ENCODE data around the gene TECPR1.
A peak's percentile ranks its signal among the peaks of the same experiment; 100 is the strongest.

The TECPR1 gene

DNA sequence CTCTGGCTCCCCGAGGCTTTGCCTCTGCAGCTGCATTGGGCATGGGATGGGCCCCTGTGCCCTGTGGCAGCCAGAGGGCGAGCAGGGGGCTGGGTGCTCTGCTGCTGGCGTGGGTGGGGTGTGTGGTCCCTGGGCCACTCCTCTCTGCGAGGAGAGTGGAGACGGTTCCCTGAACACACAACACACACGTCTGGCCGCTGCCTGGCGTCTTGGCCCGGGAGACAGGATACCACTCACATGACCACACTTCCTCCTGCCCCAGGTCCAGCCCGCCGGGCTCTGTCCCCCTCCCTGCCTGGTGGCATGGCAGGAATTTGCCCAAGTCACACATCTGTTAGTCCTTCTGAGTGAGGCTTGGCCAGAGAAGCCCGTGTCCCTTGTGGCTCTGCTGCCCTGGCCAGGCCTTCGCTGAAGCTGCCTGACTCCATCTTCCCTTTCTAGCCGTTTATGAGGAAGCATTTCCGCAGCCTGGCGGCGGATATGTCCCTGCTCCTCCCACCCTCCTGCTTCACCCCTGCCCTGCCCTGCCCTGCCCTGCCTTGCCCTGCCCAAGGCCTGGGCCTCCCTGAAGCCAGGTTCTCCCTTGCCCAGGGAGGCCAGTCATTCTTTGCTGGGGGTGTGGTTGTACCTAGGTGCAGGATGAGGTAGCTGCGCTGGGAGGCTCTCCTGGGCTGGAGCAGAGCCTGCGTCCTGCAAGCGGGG, 32.5 kb upstream of the TECPR1 start:
- DNase-seq: no peak

DNA sequence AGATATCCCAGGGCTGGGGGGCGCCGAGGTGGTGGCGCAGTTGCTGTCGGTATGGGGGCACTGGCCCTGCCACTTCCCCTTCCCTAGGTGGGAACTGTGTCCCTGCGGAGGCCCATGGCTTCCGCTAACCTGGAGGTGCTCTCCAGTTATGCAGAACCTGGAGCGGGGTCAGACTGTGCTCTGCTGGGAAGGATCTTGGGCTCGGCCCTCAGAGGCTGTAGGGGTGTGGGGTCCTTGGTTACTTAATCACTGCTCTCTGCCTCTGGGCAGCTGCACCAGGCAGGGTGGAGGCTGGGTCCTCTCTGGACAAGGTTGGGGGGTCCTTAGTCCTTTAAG, 31.8 kb upstream of the TECPR1 start:
- no peak for DNase-seq

DNA sequence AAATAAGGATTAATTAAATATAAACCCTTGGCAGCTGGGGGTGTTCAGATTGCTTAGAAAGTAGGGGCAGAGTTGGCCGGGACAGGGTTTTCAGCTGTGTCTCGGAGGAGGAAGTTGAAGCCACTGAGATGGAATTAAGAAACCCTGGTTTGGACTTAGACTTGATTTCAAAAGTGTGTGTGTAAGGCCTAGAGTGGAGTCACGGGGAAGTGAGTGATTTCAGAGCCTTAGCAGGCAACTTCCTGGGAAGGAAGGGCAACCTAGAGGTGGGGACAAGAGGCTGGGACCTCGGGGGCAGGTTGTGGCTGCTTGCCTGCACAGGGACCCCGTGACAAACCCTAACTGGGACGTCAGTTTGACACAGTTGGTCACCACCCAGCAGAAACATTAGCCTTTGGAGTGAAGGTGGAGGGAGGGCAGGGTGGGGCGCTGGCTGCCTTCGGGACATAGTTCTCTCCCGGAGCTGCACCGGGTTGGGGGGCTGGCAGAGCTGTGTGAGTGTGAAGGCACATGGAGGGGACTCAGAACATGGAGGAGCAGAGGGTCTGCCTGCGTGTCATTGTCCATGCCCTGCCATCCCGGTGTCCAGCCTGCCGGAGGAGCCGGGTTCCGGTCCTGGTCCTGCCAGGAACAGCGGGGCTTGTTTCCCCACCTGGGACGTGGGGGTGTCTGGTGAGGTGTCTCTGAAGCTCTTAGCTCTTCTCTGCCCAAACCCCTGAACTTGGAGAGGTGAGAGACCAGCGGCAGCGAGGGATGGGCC, 31.3 kb upstream of the TECPR1 start:
- DNase-seq: no peak

DNA sequence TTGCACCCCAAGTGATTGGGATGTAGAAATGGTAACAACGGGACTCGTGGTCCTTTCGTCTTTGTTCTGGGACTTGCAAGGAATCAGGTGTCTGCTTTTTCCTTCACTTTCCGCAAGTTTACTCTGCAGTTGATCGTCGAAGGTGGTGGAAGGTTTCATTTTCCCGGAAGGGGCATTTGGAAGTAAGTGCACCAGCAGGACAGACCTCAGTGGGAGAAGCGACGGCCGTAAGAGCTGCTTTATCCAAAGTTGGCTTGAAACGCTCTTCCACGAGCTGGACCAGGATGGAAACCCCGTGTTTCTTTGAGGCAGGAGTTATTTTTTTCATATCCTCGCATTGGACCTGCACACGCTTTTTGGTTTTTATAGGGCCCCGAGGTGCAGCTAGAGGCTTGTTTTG, 30.7 kb upstream of the TECPR1 start:
- no peak for DNase-seq

DNA sequence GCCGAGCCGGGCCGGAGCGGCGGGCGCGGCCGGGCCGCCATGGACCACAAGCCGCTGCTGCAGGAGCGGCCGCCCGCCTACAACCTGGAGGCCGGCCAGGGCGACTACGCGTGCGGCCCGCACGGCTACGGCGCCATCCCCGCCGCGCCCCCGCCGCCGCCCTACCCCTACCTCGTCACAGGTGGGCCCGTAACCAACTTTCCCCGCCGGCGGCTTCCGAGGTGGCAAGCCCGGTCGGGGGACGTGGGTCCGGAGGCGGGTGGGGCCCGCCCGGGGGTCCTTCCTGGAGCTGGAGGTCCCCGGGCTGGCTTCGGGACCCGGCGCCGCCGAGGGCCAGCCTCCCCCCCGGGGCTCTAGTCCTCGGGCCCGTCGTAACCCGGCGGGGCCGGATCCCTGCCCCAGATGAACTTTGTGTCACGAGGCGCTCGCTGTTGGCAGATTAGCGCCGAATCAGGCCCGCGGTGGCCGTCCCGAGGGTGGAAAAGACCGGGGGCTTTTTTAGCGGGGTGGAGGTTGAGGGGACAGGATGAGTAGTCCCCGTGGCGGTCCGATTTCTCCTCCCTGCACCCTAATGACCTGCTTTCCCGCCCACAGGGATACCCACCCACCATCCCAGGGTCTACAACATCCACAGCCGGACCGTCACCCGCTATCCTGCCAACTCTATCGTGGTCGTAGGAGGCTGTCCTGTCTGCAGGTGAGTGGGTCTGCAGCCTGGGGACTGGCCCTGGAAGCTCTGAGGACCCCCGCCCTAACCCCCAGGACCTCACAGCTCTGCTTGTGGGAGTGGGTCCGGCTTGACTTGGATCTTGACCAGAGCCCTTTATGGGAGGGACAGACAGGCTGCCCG, 29.9 kb upstream of the TECPR1 start:
- no peak for DNase-seq

DNA sequence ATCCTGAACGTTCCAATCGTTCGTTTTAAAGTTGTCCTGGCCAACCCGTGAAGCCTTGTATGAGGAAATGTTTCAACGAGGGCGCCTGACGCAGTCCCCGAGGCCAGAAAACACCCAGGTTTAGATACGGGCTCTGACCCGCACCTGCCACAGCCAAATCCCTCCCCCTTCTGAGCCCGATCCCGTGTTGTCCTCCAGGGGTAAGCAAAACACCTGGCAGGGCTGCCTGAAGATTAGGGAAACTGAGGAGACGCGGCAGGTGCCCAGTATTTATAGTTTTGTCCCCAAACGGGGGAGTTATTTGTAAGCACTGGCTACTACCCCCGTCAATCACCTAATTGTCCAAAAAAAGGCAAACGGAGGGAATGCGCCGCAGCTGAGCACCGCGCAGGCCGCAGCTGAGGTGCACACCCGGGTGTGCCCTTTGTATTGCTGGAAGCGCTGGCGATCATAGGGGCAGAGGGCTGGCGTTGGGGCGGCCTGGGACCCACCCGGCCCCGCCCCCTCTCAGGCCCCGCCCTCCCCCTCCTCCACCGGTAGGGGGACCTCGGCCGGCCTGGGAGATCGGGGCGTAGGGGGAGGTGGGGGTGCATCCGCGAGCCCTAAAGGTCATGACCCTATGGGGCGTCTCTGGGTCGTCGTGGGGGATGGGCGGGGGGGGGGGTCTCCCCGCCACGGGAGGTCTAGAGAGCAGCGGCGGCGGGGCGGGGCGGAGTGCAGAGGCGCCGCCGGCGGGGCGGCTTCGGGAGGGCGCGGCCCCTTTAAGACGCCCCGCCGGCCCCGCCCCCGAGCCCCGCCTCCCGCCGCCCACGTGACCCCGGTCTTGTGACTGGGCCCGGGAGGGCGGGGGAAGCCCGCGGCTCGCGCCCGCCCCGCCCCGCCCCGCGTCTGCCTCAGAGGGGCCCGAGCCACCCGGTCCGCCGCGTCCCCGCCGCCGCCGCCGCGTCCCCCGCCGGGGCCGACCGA, 29.0 kb upstream of the TECPR1 start, which contains the start of gene BRI3:
Gene BRI3, plus strand, starts transcription at position 896 of the 966 bp plus-strand sequence. CDS start 110 bp downstream, outside the sequence.
- peak; percentile 88 to 92 for DNase-seq

DNA sequence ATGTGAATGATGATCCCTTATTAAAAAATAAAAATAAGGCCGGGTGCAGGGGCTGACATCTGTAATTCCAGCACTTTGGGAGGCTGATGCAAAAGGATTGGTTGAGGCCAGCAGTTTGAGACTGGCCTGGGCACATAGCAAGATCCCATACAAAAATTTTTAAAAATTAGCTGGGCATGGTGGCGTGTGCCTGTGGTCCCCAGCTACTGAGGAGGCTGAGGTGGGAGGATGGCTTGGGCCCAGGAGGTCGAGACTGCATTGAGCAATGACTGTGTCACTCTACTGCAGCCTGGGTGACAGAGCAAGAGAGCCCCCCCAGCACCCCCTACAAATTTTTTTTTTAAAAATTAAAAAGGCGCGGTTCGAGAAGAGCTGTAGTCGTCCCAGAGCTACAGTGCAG, 28.3 kb upstream of the TECPR1 start:
- DNase-seq: no peak

DNA sequence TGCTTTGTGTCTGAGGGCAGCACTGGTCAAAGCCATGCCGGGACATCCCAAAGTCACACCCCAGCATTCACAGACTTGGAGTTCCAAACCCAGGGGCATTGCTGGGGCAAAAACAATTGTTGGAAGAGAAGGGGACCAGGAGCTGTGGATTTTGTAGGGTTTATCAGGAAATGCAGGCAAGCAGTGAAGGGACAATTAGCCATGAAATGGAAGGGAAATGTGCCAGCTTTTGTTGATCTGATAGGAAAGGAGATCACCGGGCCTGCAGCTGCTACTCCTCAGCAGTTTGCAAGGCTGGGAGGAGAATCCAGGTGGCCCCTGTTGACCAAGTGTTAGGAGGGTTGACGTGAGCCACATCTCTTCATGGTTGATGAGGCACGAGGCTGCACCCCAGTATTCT, 26.9 kb upstream of the TECPR1 start:
- no peak for DNase-seq

DNA sequence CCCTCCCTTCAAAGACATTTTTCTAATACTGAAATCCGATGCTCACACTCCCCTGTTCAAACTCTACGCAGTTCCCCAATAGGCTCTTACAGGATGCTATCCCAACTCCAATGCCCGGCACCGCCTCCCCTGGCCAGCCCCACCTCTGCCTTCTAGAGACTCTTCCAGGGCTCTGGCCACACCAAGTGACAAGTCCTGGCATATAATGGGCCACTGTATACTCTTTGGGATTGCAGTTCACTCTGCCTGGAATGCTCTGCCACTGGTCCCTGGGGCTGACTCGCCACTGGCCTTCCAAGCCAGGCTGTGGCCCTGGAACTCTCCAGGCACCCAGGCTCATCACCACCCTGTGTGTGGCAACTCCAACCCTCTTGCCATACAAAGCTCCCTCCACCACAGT, 26.4 kb upstream of the TECPR1 start:
- DNase-seq: no peak

DNA sequence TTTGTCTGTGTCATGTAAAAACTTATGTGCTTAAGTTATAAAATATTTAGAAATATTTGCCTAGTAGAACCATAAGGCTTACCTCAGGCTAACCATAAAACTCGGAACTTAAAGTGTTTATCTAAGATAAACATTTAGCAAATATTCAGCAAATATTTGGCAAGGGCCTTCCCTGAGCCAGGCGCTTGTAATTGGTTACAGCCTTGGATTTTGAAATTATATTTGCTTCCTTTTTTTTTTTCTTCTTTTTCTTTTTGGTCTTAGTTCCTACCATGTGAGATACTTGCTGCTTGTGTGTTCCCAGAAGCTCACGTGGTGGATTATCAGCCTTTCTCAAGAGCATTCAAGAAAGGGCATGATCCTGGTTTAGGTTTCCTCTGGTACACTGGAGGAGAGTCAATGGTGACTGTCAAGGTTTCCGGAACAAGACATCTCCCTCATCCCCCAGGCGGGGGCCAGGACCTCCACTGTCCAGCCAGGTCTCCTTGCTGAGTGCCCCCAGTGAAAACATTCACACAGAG, 24.3 kb upstream of the TECPR1 start:
- DNase-seq: no peak

DNA sequence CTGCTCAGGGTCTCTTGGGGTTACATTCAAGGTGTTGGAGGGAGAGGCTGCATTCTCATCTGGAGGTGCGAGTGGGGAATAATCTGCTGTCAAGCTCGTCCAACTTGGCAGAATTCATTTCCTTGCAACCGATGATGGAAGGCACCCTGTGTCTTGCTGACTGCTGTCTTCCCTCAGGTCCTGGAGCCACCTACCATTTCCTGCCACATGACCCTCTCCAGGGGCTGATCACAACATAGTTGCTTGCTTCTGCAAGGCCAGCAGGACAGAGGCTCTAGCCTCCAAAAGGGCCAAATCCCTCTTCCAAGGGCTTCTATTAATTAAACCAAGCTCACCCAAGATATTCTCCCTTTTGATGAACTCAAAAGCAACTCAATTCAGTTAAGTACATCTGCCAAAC, 15.3 kb upstream of the TECPR1 start:
- DNase-seq: no peak

DNA sequence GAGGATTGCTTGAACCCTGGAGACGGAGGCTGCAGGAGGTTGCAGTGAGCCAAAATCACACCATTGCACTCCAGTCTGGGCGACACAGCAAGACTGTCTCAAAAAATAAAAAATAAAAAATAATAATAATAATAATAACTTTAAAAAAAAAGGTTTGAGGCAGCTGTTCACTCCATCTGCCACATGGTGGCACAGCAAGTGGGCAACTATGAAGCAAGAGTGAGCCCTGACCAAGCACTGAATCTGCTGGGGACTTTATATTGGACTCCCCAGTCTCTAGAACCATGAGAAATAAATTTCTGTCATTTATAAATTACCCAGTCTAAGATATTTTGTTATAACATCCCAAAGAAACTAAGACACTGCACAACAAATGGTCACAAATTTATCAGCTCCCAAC, 14.8 kb upstream of the TECPR1 start:
- DNase-seq: no peak

DNA sequence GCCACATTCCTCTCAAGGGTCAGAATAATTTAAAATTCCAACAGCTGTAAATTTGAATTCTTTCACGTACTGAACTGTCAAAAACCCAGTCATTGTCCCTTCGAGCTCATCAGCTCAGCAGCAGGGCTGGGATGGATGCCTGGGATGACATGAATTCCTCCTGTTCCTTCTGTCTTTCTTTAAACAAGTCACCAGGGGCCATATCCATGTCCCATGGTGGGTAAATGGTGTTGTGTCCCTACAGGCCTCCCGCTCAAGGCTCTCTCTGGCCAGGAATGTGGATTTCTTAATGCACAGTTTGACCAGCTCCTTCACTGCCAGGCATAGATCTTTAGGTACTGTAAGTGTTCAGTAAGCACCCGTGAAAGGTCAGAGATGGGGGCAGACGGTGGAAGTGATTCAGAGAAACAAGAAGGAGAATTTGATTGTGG, 13.8 kb upstream of the TECPR1 start:
- no peak for DNase-seq

DNA sequence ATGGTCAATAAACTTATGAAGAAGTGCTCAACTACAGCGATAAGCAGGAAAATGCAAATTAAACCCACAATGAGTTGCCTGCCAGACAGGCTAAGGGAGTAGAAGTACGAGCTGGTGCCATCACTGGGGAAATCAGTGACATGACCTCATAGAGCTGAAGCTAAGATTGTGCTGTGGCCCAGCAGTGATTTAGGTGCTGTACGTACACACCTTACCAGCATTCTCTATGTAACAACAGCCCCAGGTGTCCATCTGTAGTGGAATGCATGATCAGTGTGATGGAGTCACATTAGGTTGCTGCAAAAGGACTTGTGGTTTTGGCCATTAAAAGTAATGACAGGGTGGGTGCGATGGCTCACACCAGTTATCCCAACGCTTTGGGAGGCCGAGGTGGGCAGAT, 5.7 kb upstream of the TECPR1 start:
- no peak for DNase-seq

DNA sequence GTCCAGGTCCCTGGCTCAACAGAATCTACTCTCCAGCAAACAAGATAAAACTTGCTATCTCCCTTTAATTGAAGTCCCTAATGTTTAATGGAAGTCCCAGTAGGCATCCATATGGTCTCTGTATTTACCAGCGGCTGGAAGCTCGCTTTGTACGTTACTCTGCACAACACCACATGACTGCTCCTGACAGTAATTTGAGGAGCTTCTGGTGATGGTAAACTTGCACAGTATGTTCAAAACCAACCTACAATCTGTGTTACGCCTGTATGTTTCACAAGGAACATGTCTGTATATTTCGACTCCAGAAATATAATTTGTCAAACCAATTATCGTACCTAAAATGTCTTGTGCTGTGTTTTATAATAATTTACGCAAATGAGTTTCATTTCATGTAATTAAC, 4.4 kb upstream of the TECPR1 start:
- DNase-seq: no peak

DNA sequence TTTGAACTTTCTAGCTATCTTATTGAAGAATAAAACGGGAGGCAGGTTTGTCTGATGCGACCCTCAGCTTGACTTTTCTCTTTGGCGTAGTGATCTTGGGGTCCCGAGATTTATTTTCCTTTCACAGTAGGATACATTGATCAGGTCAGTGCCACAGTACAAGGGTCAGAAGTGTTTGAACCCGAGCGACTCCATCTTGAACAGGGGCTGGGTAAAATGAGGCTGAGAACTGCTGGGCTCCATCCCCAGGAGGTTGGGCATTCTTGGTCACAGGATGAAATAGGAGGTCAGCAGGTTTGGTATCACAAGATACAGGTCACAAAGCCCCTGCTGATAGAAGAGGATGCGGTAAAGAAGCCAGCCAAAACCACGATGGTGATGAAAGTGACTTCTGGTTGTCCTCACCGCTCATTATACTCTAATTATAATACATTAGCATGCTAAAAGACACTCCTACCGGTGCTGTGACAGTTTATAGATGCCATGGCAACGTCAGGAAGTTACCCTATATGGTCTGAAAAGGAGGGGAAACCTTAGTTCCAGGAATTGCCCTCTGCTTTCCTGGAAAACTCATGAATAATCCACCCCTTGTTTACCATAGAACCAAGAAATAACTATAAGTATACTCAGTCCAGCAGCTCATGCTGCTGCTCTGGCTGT, 3.0 kb upstream of the TECPR1 start:
- no peak for DNase-seq

DNA sequence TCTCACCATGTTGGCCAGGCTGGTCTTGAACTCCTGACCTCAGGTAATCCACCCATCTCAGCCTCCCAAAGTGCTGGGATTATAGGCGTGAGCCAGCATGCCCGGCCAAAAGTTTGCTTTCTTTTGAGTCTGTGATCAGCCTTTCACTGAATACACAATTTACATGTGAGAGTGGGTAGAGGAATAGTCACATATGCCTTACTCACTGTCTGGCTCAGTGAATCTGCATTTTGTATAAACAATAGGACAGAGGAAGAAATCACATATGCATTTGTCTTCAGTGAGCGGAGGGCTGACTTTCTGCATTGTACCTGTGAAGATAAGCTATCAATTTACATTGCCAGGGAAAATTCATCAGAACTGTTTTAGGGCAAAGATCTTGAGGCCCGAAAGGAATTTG, 2.5 kb upstream of the TECPR1 start:
- no peak for DNase-seq

DNA sequence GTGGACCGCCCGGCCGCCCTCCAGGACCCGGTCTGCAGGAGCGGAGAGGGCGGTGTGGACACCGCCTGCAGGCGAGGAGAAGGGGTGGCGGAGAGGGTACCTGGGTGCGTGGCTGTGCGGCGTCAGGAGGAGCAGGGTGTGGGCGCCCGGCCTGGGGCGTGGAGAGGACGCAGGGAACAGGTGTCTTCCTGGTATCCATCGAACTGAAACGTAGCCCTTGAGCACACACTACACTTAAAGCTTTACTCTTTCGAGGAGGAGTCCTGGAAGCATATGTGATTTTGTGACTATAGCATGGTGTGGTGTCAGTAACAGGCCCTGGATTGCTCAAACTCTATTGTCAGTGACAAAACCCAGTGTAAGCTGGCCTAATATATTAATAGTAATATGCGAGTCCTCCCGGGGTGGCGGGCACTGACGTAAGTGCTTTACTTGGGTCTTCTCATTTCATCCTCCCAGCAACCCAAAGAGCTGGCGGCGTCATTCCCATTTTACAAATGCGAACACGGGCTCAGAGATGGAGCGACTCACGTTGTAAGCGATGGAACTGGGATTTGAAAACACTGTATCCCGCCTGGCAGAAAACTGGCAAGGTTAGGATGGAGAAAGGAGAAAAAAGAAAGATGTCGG, 508 bp upstream of the TECPR1 start:
- DNase-seq: no peak

DNA sequence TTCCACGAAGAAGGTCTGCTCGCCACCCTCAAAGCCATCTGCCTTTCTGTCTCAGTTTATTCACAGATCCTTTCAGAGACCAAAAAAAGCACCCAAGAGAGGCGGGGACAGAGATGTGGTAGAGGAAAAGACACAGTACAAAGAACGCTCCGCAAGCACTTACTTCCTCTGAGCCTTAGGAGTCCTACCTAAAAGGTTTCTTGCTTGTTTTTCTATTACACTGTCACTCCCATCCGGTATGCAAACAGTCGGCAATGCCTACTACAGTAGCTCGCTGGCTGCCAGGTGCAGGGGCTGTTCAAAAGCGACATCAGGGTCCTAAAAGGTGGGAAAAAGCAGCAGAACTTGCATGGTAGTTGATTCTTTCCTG, 816 bp downstream of the TECPR1 start:
- DNase-seq: no peak

DNA sequence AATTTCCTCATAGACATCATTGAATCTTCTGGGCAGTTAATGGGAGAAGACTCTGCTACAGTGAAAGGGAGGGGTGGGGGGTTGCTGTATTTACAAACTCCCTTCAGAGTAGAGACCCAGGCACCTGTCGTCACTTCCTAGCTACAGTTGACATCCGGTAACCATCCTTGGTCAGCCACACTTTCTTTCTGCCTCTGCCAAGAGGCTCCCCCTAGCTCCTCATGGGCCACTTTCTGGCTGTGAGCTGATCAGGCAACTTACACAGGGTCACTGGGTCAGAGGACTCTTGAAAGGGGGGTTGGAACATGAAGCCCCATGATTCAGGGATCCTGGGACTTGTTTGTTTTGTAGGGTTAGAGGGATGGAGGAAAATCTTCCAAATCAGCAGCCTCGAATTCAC, 1.2 kb downstream of the TECPR1 start:
- no peak for DNase-seq

DNA sequence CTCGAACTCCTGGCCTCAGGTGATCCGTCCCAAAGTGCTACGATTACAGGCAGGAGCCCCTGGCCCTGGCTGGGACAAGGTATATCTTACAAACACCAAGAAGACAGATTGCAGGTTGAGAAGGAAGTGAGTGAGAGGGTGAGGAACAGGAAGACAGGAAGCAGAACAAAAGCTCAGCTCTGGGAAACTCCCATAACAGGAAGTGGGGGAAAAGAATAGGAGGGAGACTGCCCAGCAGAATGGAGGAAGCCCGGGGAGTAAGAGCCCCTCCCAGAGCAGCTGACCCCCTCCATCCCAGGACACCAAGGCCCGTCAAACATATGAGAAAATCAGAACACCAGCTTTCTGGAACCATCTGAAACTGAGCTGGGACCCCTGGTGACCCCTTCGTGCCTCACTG, 2.9 kb downstream of the TECPR1 start:
- DNase-seq: no peak
